Endothelial cell of umbilical vein (primary cell): ENCODE data around the gene DPP10. TPM values are rescaled to one million over a fixed set of nuclear protein-coding genes. Genes with fewer than 3 reads are reported as not detected.

Source experiments
- BruUV-seq: library from RNA; stranded (reverse); fragments of 400-500 nt; replicated peaks from 2 replicates; lab custom pipeline; 2021; lab: Mats Ljungman, UMichigan
- CTCF ChIA-PET: fragments of 300-600, 350-600 bp; sonication (Branson Sonifier 250); formaldehyde crosslinking; loops from one replicate; lab custom pipeline; 2021; ENCODE audit warnings: antibody characterized with exemption, inconsistent platforms; lab: Charles Lee
- POLR2A ChIA-PET: fragments of 300-600, 350-600 bp; sonication (Branson Sonifier 250); formaldehyde crosslinking; loops from one replicate; lab custom pipeline; 2021; ENCODE audit warnings: antibody characterized with exemption, inconsistent platforms; lab: Charles Lee
- DNase-seq: peaks from one replicate; pipeline ENCODE4 v3.0.0-alpha.2; 2011; ENCODE audit warnings: low read depth, low spot score
- FAIRE-seq: peaks from 2 replicates; lab custom pipeline; 2011; peaks lifted over from hg19 to GRCh38; lab: Jason Lieb, UNC
- H2AFZ ChIP-seq: 2 replicates; pipeline ENCODE4 v1.6.0; 2012; ENCODE audit warnings: low read depth, low read length, control low read depth, inconsistent platforms
- H3K27ac ChIP-seq: 2 replicates; pipeline ENCODE4 v1.5.1; 2011; ENCODE audit warnings: low read depth, mild to moderate bottlenecking, control low read depth, low read length, moderate library complexity; ENCODE audit not compliant: insufficient read depth
- H3K27me3 ChIP-seq, 2 experiments: 2 replicates each; pipeline versions ENCODE4 v1.6.0 to v1.6.1; 2011; ENCODE audit warnings: low read length in 2 of 2, mixed read lengths in 1 of 2; ENCODE audit not compliant: control insufficient read depth in 2 of 2, insufficient read depth in 2 of 2
- H3K36me3 ChIP-seq, 2 experiments: 2 replicates in 1 of 2; 3 replicates in 1 of 2; pipeline ENCODE4 v1.5.1; 2011; ENCODE audit warnings: low read length in 2 of 2, mild to moderate bottlenecking in 1 of 2, moderate library complexity in 1 of 2; ENCODE audit not compliant: control insufficient read depth in 2 of 2, insufficient read depth in 2 of 2; ENCODE audit errors: extremely low read depth in 1 of 2
- H3K4me1 ChIP-seq: 3 replicates; pipeline ENCODE4 v1.5.1; 2011; ENCODE audit warnings: mild to moderate bottlenecking, low read length; ENCODE audit not compliant: control insufficient read depth, insufficient read depth; ENCODE audit errors: extremely low read depth
- H3K4me2 ChIP-seq: 2 replicates; pipeline ENCODE4 v1.6.1; 2011; ENCODE audit warnings: low read length, control low read depth, mixed read lengths; ENCODE audit not compliant: insufficient read depth
- H3K4me3 ChIP-seq, 3 experiments: fragments of 200-600 bp in 1 of 3; sonication (generic), shearing (Covaris generic) in 1 of 3; replicated peaks in 1 of 3; 2 replicates each; pipeline ENCODE4 v1.5.1; 2011 to 2016; ENCODE audit warnings: control low read depth in 3 of 3, low read length in 3 of 3, mild to moderate bottlenecking in 2 of 3, inconsistent platforms in 1 of 3, low read depth in 1 of 3, moderate library complexity in 1 of 3; ENCODE audit not compliant: insufficient read depth in 1 of 3
- H3K79me2 ChIP-seq: 2 replicates; pipeline ENCODE4 v1.6.0; 2012; ENCODE audit warnings: low read length, inconsistent platforms; ENCODE audit not compliant: control insufficient read depth, insufficient read depth
- H3K9ac ChIP-seq: replicated peaks from 2 replicates; pipeline ENCODE3; 2011; ENCODE audit warnings: low read length, control low read depth; ENCODE audit not compliant: insufficient read depth; ENCODE audit errors: extremely low read depth
- H3K9me1 ChIP-seq: replicated peaks from 3 replicates; pipeline ENCODE4 v1.6.0; 2011; ENCODE audit warnings: mild to moderate bottlenecking, low read length; ENCODE audit not compliant: control insufficient read depth, insufficient read depth; ENCODE audit errors: extremely low read depth
- H3K9me3 ChIP-seq: replicated peaks from 2 replicates; pipeline ENCODE4 v1.5.1; 2012; ENCODE audit warnings: low read length, inconsistent platforms; ENCODE audit not compliant: control insufficient read depth, insufficient read depth
- H4K20me1 ChIP-seq: replicated peaks from 2 replicates; pipeline ENCODE3; 2011; ENCODE audit warnings: mild to moderate bottlenecking, low read length; ENCODE audit not compliant: control insufficient read depth, insufficient read depth; ENCODE audit errors: extremely low read depth
- EZH2 ChIP-seq: IDR thresholded peaks from 2 replicates; pipeline ENCODE4 v1.6.1; 2012; ENCODE audit warnings: borderline replicate concordance, low read depth, mild to moderate bottlenecking, moderate library complexity, low read length, inconsistent platforms; ENCODE audit not compliant: severe bottlenecking
- GATA2 ChIP-seq: IDR thresholded peaks from 2 replicates; pipeline ENCODE4 v1.7.0; 2011; ENCODE audit warnings: low read depth, mild to moderate bottlenecking, moderate library complexity, mixed read lengths, low read length; ENCODE audit not compliant: insufficient read length, insufficient read depth
- POLR2A ChIP-seq: IDR thresholded peaks from 2 replicates; pipeline ENCODE4 v1.6.1; 2012; ENCODE audit warnings: low read depth, mild to moderate bottlenecking, control low read depth, low read length
- POLR2AphosphoS5 ChIP-seq: IDR thresholded peaks from 2 replicates; pipeline ENCODE4 v1.6.1; 2012; ENCODE audit warnings: low read depth, mild to moderate bottlenecking, control low read depth, low read length, moderate library complexity; ENCODE audit not compliant: insufficient read depth
- dilution Hi-C: fragments of 300-500 bp; cut with MboI; formaldehyde crosslinking; loops from one replicate; pipeline ENCODE4 v1.15.0; 2019; ENCODE audit warnings: low sequenced_read_pairs; ENCODE audit not compliant: extremely low pct_ligation_motif_present
- intact Hi-C: fragments of 100-400 bp; cut with micrococcal nuclease; formaldehyde crosslinking; loops from one replicate; pipeline ENCODE4 v1.10.0; 2022
- polyA plus RNA-seq, 4 experiments: library from polyadenylated mRNA; depleted of rRNA in 3 of 4; stranded (reverse) in 3 of 4; unstranded in 1 of 4; fragments of >200 nt; gene quantifications; 2 replicates each; pipeline versions ENCODE4 v1.2.1 to v1.2.3, GENCODE V29; 2011 to 2012; ENCODE audit warnings: missing spikeins in 1 of 4
- total RNA-seq: library from RNA; stranded (reverse); gene quantifications from 2 replicates; pipeline ENCODE4 v1.2.3, GENCODE V29; 2021
- TF ChIP-seq, protein P1 (sequence below): IDR thresholded peaks from 2 replicates; pipeline ENCODE4 v1.6.1; 2011; ENCODE audit not compliant: insufficient read depth, insufficient read length

DPP10 gene
- total and polyA plus RNA-seq, 2 donors (not counting 3 experiments of a cell fraction or from before 2014, with no cell fraction given) = not detected

- Histone ChIP-seq H3K27ac (no peak overlapping the region), H3K9me1 (no peaks in the 10 kb centered on the region), H3K36me3 (no peaks in the 10 kb centered on the region), H3K27me3 (no peaks in the 10 kb centered on the region), H3K4me1 (no peaks in the 10 kb centered on the region), H4K20me1 (no peaks in the 10 kb centered on the region), H3K79me2 (no peaks in the 10 kb centered on the region), H2AFZ (no peak overlapping the region), H3K9ac (no peak overlapping the region), H3K4me2 (no peak overlapping the region), H3K4me3 (no peak overlapping the region), H3K9me3 (peaks cover 4% of the 10 kb centered on the region)
- no peak for TF ChIP-seq POLR2AphosphoS5
- TF ChIP-seq, protein P1, sequence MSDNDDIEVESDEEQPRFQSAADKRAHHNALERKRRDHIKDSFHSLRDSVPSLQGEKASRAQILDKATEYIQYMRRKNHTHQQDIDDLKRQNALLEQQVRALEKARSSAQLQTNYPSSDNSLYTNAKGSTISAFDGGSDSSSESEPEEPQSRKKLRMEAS = no peak
- no TSS peak for BruUV-seq
- ChIA-PET POLR2A (no interaction called here), CTCF (no interaction called here)
- FAIRE-seq = no peak
- intact Hi-C loops = no loop called here
- no peak for DNase-seq
- dilution Hi-C loops = no loop called here
These were observed 921.7 kb downstream of the DPP10 start for GRCh38 chr2:115364093-115364492.

DNA sequence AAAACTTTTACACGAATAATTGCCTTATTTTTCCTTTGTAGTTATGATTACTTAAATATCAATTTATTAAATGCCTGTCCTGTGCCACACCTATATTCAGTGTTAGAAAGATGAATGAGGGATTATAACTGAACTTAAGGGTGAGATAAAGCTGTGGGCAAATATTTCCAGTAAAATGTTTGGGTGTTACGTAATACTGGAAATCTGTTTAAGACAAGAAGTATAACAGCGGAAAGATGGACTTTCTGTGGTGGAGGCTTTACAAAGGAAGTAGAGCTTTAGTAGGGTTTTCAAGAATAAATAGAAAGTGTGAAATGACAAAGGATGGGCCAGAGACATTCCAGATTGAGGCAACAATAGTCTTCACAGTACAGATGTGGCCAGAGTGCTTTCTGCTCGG lies 927.0 kb downstream of the DPP10 start:
- FAIRE-seq (no peak), DNase-seq (no peak)
- TF ChIP-seq GATA2 (no peak), EZH2 (no peak), POLR2A (no peak)
- H3K4me3 ChIP-seq = no peak overlapping the region
- H3K79me2 ChIP-seq = no peaks in the 10 kb centered on the region
- H3K27me3 ChIP-seq = no peaks in the 10 kb centered on the region
- H3K4me1 ChIP-seq = no peaks in the 10 kb centered on the region
- no peaks in the 10 kb centered on the region for H4K20me1 ChIP-seq
- no peaks in the 10 kb centered on the region for H3K9me1 ChIP-seq
- no peak overlapping the region for H3K9ac ChIP-seq
- H3K4me2 ChIP-seq = no peak overlapping the region
- CTCF ChIA-PET = no interaction called here
- no peak overlapping the region for H2AFZ ChIP-seq
- no peaks in the 10 kb centered on the region for H3K36me3 ChIP-seq
- dilution Hi-C loops = no loop called here
- POLR2A ChIA-PET = no interaction called here
- intact Hi-C loops = no loop called here
- H3K27ac ChIP-seq = no peak overlapping the region
- peaks cover 5% of the 10 kb centered on the region for H3K9me3 ChIP-seq
- BruUV-seq = no TSS peak
